COR-L47 (cell line): ENCODE data around the gene ZC3H12D.
A peak's percentile ranks its signal among the peaks of the same experiment; 100 is the strongest.
"Not testable (repeated sequence)": the region's sequence is repeated elsewhere in the genome, so short reads cannot be mapped to it uniquely, and the experiment has no call there.

Experiments used
- DNase-seq: peaks from one replicate; lab custom pipeline; 2025; lab: John Stamatoyannopoulos, UW

Gene ZC3H12D

GRCh38 chr6:149484733-149485700 is at the start of gene ZC3H12D:
Gene ZC3H12D (minus strand): TSS chr6:149485014. CDS start chr6:149474543, 10,471 bp downstream.
- DNase-seq, result no peak

GRCh38 chr6:149529650-149530049 is 44.8 kb upstream of the ZC3H12D start:
- DNase-seq, result no peak

GRCh38 chr6:149515494-149515893 is 30.7 kb upstream of the ZC3H12D start:
- no peak for DNase-seq

GRCh38 chr6:149513915-149514314 is 29.1 kb upstream of the ZC3H12D start:
- no peak for DNase-seq

GRCh38 chr6:149510793-149511512 is 26.1 kb upstream of the ZC3H12D start:
- DNase-seq, result no peak

GRCh38 chr6:149508485-149508884 is 23.7 kb upstream of the ZC3H12D start:
- DNase-seq, result no peak

- no peak for DNase-seq
These were observed 19.1 kb upstream of the ZC3H12D start for GRCh38 chr6:149503872-149504271.

- no peak for DNase-seq
These were observed 18.5 kb upstream of the ZC3H12D start for GRCh38 chr6:149503276-149503675.

- no peak for DNase-seq
These were observed 17.0 kb upstream of the ZC3H12D start for GRCh38 chr6:149501768-149502167.

GRCh38 chr6:149501201-149501600 is 16.4 kb upstream of the ZC3H12D start:
- DNase-seq, result no peak

- DNase-seq, result no peak
These were observed 15.3 kb upstream of the ZC3H12D start for GRCh38 chr6:149500096-149500495.

GRCh38 chr6:149499066-149499465 is 14.3 kb upstream of the ZC3H12D start:
- DNase-seq, result peak; percentile 12

- DNase-seq, result no peak
These were observed 12.6 kb upstream of the ZC3H12D start for GRCh38 chr6:149497365-149497764.

- DNase-seq, result not testable (repeated sequence)
These were observed 11.8 kb upstream of the ZC3H12D start for GRCh38 chr6:149496597-149496996.

- not testable (repeated sequence) for DNase-seq
These were observed 10.7 kb upstream of the ZC3H12D start for GRCh38 chr6:149495349-149496016.

- not testable (repeated sequence) for DNase-seq
These were observed 10.0 kb upstream of the ZC3H12D start for GRCh38 chr6:149494810-149495209.

GRCh38 chr6:149493761-149494320 is 9.0 kb upstream of the ZC3H12D start:
- no peak for DNase-seq

- no peak for DNase-seq
These were observed 8.1 kb upstream of the ZC3H12D start for GRCh38 chr6:149492798-149493343.

GRCh38 chr6:149489967-149490366 is 5.2 kb upstream of the ZC3H12D start:
- no peak for DNase-seq

GRCh38 chr6:149488815-149489214 is 4.0 kb upstream of the ZC3H12D start:
- DNase-seq, result no peak

- DNase-seq, result no peak
These were observed 2.5 kb upstream of the ZC3H12D start for GRCh38 chr6:149487316-149487715.
